ENCODE data around the gene CHRNG.

The CHRNG gene

DNA sequence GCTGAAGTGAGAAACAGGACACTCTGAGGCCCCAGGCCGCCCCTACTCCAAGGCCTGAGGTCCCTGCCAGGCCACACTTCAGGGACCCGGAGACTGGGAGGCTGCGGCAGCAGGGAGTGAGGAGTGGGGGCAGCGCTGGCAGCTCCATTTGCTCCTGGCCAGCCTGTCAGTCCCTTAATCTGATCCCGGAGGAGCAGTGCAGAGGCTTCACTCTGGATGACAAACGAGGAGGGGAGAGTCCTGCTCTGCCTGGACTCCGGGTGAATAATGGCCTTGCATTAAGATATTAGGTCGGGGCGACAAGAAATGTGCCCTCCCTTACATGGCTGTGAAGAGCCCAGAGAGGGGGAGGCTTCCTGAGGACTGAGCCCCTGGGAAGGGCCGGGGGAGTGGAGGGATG lies 33.6 kb upstream of the CHRNG start:
- no peak for DNase-seq

DNA sequence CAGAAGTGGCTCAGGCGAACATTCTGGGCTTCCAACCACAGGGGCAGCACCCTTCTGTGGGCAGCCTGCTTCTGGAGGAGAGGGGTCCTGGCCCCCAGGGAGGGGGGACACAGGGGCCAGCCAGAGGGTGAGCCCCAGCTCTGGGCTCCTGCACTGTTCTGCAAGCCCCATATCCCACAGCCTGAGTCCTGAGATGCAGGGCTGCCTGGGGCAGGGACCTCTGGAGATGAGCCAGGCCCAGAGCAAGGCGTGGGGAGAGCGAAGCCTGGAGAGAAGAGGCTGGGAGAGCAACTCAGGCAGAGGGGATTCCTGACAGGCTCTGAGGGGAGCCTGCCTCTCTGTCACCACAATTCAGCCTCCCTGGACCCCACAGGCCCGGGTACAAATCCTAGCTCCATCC lies 32.8 kb upstream of the CHRNG start:
- DNase-seq: no peak

DNA sequence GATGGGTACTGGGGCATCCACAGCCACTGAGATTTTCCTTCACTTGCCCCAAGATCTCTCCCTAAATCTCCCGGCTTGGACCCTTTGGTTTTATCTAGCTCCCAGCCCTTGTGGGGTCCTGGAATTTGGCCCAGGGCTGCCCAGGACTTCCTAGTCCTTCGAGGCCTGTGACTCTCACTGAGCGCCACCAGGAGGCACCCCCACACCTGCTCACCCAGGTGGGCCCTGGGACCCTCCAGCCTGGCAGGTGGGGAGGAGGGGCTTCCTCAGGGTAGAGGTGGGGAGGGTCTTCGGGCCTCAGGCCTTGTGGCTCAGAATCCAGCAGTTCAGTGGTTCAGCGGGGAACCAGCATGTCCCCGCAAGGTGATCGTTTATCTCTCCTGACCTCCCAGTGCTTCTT lies 31.2 kb upstream of the CHRNG start:
- no peak for DNase-seq

DNA sequence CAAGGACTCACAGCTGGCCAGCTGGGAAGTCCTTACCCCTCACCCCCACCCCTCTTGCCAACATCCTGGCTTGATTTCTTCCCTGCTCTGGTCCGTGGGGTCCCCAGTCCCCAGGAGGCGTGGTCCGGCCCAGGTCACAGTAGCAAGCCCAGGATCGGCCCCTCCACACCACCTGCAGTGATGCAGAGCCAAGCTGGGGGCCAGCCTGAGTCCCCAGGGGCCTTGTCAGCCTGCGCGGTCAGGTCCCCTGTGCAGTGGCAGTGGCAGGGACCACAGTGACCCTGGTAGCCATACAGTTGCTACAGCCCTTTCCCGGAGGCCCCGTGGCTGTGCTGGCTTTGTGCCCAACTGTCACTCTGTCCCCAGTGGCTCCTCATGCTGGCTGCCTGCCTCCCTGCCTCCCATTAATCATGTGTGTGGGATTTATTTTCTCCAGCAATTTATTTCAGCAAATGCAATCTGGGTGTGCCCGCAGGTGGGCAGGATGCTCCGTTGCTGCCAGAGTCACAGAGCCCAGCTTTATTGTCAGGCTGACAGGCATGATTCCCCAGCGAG lies 28.1 kb upstream of the CHRNG start:
- no peak for DNase-seq

DNA sequence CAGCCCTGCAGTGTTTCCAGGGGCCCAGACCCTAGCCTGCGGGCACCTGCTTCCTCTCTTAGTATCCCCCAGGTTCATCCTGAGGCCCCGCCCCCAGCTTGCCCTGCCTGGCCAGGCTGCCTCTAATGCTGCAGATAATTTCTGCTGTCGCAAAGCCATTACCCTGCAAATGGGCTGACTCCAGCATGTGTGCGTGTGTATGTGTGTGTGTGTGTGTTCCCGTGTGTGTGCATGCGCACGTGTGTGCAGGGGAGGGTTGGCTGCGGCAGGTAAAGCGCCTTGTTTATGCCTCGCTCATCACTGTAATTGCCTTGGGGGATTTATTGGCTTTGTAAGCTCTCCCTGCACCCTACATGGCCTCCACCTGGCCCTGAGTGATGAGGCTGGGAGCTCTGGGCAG lies 26.9 kb upstream of the CHRNG start:
- DNase-seq: no peak

DNA sequence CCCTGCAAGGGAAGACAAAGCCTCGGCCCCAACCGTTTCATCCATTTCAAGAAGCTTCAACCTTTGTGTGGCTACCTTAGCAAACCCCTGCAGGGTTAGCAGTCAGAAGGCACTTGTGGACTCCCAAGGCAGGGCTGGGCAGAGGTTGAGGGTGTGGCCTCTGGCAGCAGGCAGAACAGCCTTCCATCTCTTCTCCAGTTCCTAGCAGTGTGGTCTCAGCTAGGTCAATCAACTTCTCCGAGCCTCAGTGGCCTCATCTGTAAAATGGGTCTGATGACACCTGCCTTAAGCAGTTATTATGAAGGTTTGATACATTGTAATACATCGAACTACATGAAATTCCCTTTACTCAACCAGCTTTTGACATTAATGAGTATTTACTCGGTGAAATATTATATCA lies 26.1 kb upstream of the CHRNG start:
- no peak for DNase-seq

DNA sequence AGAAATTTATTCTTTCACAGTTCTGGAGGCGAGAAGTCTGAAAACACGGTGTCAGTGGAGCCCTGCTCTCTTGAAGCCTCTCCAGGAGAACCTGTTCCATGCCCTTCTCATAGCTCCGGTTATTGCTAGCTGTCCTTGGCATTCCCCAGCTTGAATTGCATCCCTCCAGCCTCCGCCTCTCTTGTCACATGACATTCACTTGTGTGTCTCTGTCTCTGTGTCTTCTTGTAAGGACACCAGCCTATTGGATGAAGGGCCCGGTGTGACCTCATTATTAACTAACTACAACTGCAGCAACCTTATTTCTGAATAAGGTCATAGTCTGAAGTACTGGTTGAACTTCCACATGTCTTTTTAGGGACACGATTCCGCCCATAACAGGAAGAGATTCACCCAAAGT lies 23.9 kb upstream of the CHRNG start:
- DNase-seq: no peak

DNA sequence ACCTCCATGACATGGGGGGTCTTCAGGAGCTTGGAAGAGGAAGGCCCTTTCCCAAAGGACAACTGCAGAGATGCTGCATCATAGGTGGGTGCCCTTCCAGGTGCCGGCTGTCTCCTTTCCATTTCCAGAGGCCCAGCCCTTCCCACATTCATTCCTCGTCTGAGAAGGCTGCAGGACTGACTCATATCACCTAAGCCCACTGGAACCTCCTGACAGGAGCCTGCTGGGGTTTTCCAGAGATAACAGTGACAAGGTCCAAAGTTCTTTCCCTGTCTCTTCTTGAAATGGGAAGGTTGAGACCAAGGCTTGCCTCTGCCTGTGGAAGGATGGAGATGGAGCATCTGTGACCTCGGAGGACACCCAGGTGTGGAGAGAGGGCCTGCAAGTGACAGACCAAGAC lies 22.9 kb upstream of the CHRNG start:
- no peak for DNase-seq

DNA sequence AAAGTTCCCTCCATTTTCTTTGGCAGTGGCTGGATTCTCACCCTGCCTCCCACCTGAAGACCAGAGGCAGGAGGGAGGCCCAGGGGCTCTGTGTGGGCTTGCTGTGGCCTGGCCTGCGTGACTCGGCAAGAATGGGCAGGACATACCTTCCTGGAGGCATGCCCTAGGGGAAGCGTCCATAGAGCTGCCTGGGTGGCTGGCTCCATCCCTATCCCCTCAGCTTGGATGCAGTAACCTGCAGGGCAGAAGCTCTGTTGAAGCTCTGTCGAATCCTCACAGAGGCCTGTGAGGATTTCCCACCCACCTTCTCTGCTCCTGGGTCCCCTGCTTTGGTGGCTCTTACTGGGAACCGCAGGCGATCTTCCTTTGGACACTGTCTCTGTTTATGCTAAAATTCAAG lies 20.6 kb upstream of the CHRNG start:
- DNase-seq: no peak

DNA sequence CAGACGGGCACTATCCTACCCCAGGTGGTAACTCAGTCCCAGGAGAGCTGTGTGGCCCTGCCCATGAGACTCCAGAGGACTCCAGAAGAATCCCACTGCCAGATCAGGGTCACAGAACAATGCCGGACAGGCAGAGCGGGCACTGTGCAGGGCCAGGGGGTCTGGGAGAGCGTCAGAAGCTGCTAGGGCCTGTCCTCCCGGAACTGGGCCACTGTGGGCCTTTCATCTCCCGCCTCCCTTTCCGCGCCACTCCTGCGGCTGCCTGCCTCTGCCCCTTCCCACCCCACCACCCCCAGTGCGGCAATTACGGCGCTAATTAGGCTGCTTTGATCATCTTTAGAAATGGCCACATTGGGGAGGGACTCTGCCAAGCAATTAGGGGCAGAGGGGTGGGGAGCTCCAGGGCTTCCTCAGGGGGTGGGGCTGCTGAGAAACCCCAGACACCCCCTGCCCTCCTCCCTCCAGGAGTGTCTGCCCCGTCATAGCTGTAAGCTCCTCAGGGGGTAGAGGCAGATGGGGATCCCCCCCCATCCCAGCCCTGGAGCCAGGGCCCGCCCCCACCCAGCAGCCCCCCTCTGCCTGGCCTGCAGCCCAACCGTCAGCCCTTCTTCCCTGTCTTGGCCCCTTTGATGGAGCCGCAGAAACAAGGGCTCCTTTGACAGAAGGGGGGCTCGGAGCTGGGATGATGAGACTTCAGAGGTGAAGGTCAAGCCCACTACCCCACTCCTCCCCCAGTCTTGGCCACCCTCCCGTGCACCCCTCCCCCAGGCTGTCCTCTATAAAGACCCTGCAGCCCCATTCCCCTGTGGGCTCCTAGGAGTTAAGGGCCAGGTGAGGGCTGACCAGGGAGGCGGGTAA lies 19.7 kb upstream of the CHRNG start, which contains the start of gene PRSS56:
PRSS56 (plus strand) TSS at position 808 of the 858 bp plus-strand sequence. CDS start 211 bp downstream, outside the sequence.
- no peak for DNase-seq

DNA sequence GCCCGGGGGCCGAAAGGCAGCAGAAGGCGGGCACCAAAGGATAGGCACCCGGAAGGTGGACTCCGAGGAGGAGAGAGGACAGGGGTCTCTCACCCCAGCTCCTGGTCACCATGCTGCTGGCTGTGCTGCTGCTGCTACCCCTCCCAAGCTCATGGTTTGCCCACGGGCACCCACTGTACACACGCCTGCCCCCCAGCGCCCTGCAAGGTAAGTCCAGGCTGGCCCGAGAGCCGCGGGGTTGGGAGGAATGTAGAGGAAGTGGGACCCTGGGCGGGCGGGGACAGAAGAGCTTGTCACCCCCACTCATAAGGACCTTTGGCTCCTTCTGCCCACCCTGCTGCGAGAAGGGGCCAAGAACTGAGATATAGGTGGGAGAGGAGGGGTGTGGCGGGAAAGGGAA lies 19.0 kb upstream of the CHRNG start:
- DNase-seq: no peak

DNA sequence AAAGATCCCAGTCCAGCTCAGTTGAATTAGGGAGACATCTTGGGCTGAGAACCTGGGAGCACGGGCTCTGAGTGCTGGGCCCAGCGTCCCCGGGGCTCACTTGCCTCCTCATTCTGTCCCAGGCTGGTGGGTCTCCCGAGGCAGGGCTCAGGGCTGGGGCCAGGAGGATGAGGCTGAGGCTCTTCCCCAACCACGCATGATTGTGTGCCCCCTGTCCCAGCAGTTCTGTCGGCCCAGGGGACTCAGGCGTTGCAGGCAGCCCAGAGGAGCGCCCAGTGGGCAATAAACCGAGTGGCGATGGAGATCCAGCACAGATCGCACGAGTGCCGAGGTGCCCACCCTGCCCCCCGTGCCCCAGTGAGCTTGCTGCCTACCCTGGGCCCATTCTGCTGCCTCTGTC lies 18.4 kb upstream of the CHRNG start:
- DNase-seq: no peak

DNA sequence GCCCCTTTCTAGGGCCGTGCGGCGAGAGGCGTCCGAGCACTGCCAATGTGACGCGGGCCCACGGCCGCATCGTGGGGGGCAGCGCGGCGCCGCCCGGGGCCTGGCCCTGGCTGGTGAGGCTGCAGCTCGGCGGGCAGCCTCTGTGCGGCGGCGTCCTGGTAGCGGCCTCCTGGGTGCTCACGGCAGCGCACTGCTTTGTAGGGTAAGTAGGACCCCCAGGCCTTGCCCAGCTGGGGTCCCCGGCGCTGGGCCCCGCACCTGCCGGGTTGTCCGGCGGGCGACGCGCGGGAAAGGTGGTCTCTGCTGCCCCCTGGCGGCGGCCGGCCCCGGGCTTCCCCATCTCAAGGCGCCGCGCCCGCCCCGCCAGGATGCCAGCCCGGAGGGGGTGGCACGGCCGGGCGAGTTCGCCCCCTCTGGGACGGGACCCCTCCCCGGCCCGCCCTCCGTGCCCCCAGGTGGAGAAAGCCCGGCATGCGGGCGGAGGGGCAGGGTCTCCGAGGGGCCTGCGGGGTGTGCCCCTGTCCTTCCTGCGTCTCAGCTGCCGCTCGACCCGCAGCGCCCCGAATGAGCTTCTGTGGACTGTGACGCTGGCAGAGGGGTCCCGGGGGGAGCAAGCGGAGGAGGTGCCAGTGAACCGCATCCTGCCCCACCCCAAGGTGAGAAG lies 17.4 kb upstream of the CHRNG start:
- peak in 1 of 2 experiments; percentile 37 for DNase-seq

DNA sequence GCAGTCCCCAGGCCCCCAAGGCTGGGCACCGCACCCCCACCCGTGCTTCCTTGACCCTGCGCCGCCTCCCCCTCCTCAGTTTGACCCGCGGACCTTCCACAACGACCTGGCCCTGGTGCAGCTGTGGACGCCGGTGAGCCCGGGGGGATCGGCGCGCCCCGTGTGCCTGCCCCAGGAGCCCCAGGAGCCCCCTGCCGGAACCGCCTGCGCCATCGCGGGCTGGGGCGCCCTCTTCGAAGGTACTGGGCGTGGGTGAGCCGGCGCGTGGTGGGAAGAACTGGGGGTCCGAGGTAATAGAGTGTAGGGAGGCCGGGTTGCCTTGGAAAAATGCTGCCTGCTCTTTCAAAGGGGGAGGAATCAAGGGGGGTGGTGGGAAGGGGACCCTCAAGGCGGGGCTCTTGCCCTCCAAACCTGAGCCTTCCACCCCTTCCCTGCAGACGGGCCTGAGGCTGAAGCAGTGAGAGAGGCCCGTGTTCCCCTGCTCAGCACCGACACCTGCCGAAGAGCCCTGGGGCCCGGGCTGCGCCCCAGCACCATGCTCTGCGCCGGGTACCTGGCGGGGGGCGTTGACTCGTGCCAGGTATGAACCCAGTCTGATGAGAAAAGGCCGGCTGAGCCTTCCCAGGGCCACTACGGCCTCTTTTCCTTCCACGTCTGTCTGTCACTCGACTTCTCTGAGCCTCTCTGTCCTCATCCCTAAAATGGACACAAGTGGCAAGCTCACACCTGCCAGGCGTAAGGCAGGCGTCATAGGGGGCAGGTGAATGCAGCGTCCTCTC lies 16.7 kb upstream of the CHRNG start:
- DNase-seq: no peak

DNA sequence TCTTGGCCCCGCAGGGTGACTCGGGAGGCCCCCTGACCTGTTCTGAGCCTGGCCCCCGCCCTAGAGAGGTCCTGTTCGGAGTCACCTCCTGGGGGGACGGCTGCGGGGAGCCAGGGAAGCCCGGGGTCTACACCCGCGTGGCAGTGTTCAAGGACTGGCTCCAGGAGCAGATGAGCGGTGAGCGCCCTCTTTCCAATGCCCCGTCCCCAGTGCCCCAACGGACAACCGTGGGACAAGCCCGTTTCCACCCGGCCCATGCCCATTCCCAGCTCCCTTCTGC lies 16.1 kb upstream of the CHRNG start:
- DNase-seq: no peak

DNA sequence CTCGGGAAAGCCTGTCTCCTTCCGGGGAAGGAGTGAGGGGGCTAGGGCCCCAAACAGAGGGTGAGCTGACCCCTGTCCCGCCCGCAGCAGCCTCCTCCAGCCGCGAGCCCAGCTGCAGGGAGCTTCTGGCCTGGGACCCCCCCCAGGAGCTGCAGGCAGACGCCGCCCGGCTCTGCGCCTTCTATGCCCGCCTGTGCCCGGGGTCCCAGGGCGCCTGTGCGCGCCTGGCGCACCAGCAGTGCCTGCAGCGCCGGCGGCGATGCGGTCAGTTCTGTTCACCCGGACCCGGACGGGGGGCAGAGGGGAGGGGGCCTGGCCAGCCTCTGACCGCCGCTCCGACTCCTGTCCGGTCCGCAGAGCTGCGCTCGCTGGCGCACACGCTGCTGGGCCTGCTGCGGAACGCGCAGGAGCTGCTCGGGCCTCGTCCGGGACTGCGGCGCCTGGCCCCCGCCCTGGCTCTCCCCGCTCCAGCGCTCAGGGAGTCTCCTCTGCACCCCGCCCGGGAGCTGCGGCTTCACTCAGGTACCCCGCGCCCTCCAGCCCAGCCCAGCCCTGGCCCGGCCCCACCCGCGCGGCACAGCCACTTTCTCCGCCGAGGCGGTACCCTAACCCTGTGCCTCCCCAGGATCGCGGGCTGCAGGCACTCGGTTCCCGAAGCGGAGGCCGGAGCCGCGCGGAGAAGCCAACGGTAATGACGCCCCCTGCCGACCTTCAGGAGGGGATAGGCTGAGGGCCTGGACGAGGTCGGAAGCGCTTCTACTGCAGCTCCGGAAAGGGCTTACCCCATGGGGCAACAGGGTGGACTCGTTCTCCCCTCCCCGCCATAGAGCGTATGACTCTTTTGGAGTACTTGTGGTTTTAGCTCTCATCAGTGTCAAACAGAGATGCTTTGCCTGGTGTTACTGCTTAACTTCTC lies 15.6 kb upstream of the CHRNG start:
- no peak for DNase-seq

DNA sequence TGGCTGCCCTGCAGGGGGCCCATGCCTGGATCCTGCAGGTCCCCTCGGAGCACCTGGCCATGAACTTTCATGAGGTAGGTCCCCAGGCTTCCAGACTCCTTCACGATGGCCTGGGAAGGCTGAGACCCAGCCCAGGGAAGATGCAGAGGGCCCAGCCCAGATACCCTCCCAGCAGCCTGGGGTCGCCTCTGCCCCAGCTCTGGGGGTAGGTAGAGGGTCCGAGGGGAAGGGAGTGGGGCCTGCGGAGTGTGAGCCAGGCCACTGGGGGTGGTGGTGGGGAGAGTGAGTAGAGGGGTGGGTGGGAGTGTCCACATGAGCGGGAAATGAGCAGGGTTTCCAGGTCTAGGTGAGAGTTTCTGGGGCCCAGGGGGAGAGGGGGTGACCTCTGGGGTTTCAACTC lies 14.7 kb upstream of the CHRNG start:
- no peak for DNase-seq

DNA sequence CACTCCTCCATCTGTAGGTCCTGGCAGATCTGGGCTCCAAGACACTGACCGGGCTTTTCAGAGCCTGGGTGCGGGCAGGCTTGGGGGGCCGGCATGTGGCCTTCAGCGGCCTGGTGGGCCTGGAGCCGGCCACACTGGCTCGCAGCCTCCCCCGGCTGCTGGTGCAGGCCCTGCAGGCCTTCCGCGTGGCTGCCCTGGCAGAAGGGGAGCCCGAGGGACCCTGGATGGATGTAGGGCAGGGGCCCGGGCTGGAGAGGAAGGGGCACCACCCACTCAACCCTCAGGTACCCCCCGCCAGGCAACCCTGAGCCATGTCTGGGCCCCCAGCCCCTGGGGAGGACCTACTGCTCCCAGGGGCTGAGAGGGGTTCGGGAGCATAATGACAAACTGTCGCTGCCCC lies 14.3 kb upstream of the CHRNG start:
- no peak for DNase-seq

DNA sequence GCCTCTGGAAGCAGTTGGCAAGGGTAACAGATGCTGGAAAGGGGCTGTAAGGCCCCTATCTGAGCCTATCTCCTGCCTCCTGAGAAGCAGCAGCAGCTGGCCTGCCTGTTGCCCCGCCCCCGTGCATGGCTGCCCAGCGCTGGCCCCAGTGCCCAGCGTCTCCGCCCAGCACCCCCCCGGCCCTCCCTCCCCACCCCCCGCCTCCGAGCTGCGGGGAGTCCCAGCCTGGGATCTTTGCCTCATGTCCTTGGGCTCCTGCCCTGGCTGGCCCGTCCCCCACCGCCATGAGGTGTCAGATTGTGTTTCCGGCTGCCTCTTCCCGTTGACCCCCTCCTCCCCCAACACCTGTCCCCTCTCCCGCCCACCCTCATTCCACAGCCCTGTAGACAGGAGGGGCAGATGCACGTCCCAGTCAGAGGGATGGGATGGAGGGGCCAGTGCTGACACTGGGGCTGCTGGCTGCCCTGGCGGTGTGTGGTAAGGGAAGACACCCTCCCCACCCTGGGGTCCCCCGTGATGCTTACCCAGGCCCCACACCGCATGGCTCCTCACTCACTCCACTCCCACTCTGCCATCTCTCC lies 13.6 kb upstream of the CHRNG start, which contains the start of gene CHRND:
CHRND (plus strand) TSS at position 370 of the 581 bp plus-strand sequence; CDS start at position 426, 56 bp downstream.
- no peak for DNase-seq

DNA sequence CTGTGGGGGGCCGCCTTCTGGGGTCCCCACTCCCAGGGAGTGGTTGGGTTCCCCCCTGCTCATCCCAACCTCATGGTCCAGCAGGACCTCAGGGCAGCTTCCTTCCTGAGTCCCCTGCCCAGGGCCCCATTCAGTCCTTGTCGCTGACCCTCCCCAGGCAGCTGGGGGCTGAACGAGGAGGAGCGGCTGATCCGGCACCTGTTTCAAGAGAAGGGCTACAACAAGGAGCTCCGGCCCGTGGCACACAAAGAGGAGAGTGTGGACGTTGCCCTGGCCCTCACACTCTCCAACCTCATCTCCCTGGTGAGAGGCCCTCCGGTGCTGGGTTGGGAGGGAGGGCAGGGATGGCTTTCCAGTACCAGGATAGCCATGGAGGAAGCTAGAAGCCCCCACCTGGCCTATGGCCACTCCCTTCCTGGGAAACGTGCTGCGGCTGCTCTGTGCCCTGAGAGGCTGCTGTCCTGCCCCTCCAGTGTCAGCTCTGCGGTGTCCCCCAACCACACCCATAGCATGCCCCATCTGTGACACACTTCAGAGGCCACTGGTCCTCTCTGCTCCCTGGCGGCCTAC lies 13.0 kb upstream of the CHRNG start:
- DNase-seq: no peak

DNA sequence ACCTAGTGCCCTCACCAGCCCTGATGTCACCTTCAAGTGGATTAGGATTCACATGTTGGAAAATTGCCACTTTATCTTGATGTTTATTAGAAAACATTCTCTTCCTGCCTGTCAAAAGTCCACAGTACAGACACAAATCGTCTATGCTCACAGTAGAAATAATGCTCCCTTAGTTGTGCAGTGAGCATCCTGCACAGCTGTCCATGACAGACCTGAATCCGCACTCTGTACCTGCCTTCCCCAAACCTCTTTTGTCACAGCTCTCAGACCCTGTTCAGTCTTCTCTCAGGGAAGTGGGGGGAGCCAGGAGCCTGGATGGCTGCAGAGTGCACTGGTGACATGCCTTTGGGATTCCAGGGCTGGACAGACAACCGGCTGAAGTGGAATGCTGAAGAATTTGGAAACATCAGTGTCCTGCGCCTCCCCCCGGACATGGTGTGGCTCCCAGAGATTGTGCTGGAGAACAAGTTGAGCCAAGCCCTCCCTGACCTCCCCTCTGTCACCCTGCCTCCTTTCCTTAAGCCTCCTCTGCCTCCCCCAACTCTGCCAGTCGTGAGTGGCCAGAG lies 11.5 kb upstream of the CHRNG start:
- no peak for DNase-seq
